GM18505 (cell line): ENCODE measurements around the gene TFPI.

ENCODE experiments used
- ATAC-seq: cut with Tn5 transposase; IDR thresholded peaks from one replicate; pipeline ENCODE4 v1.9.1; 2021; ENCODE audit not compliant: unreplicated experiment
- POLR2A ChIP-seq: IDR thresholded peaks from 4 replicates; pipeline ENCODE4 v1.6.1; 2011; ENCODE audit warnings: borderline replicate concordance; ENCODE audit not compliant: insufficient read depth, insufficient read length; ENCODE audit errors: extremely low read depth

TFPI gene

GRCh38 chr2:187497140-187497539, 57.1 kb downstream of the TFPI start:
- TF ChIP-seq POLR2A, result no peak
- ATAC-seq, result no peak

- TF ChIP-seq POLR2A, result no peak
- no peak for ATAC-seq
These were observed 58.9 kb downstream of the TFPI start for GRCh38 chr2:187495324-187495723.

- no peak for ATAC-seq
- TF ChIP-seq POLR2A, result no peak
These were observed 60.2 kb downstream of the TFPI start for GRCh38 chr2:187493877-187494568.

GRCh38 chr2:187493180-187493579, 61.1 kb downstream of the TFPI start:
- ATAC-seq, result no peak
- TF ChIP-seq POLR2A, result no peak

GRCh38 chr2:187486241-187486640, 68.0 kb downstream of the TFPI start:
- no peak for TF ChIP-seq POLR2A
- ATAC-seq, result no peak

- TF ChIP-seq POLR2A, result no peak
- ATAC-seq, result no peak
These were observed 68.7 kb downstream of the TFPI start for GRCh38 chr2:187485523-187485922.

- no peak for ATAC-seq
- no peak for TF ChIP-seq POLR2A
These were observed 70.7 kb downstream of the TFPI start for GRCh38 chr2:187483537-187483936.

GRCh38 chr2:187482796-187483195, 71.4 kb downstream of the TFPI start:
- peak; percentile 95 for ATAC-seq
- no peak for TF ChIP-seq POLR2A

GRCh38 chr2:187481543-187481942, 72.7 kb downstream of the TFPI start:
- no peak for ATAC-seq
- no peak for TF ChIP-seq POLR2A

GRCh38 chr2:187478719-187479118, 75.5 kb downstream of the TFPI start:
- TF ChIP-seq POLR2A, result no peak
- ATAC-seq, result no peak

- ATAC-seq, result no peak
- TF ChIP-seq POLR2A, result no peak
These were observed 77.2 kb downstream of the TFPI start for GRCh38 chr2:187477051-187477450.

- TF ChIP-seq POLR2A, result no peak
- ATAC-seq, result peak; percentile 96
These were observed 78.6 kb downstream of the TFPI start for GRCh38 chr2:187475499-187476248.

- ATAC-seq, result no peak
- no peak for TF ChIP-seq POLR2A
These were observed 83.5 kb downstream of the TFPI start for GRCh38 chr2:187470698-187471097.

GRCh38 chr2:187469538-187469937, 84.7 kb downstream of the TFPI start:
- ATAC-seq, result no peak
- TF ChIP-seq POLR2A, result no peak
